ENCODE data around the gene CCL20.
"Not testable (repeated sequence)": the region's sequence is repeated elsewhere in the genome, so short reads cannot be mapped to it uniquely, and the experiment has no call there.

Gene CCL20

GRCh38 chr2:227796045-227796711 lies 17.5 kb upstream of the CCL20 start:
- Histone ChIP-seq H2BK12ac (ENCODE audit: low read length) (no peak overlapping the region), H3K36me3 (ENCODE audit: control insufficient read depth in 1 of 2, insufficient read depth in 2 of 2, low read length in 2 of 2) (no peaks in the 10 kb centered on the region), H2BK120ac (ENCODE audit: insufficient read depth, low read length, poor library complexity) (no peak overlapping the region), H3K4me3 (ENCODE audit: low read depth, low read length) (no peak overlapping the region), H3K4me1 (ENCODE audit: control insufficient read depth in 1 of 2, insufficient read depth in 2 of 2, low read length in 2 of 2) (no peaks in the 10 kb centered on the region), H3K79me1 (ENCODE audit: low read length) (no peaks in the 10 kb centered on the region), H3K79me2 (ENCODE audit: control insufficient read depth, insufficient read depth, low read length, poor library complexity) (no peaks in the 10 kb centered on the region), H3K14ac (ENCODE audit: low read length) (no peak overlapping the region), H2AFZ (ENCODE audit: insufficient read depth, low read length, poor library complexity) (no peak overlapping the region), H3K23ac (ENCODE audit: low read length) (no peak overlapping the region), H3K18ac (ENCODE audit: low read length) (no peak overlapping the region), H2BK5ac (ENCODE audit: low read depth, low read length, poor library complexity) (no peak overlapping the region), H3K4me2 (ENCODE audit: low read length) (no peak overlapping the region), H2AK5ac (ENCODE audit: low read length) (no peak overlapping the region), H3K9ac (ENCODE audit: low read length) (no peak overlapping the region), H3K9me3 (ENCODE audit: insufficient read depth, low read depth, low read length) (no peaks in the 10 kb centered on the region), H3K27me3 (ENCODE audit: insufficient read depth, low read length) (no peaks in the 10 kb centered on the region), H4K91ac (ENCODE audit: low read depth, low read length) (no peak overlapping the region), H4K12ac (ENCODE audit: low read depth, low read length) (no peak overlapping the region), H3K27ac (ENCODE audit: low read depth, low read length) (no peak overlapping the region), H3K4ac (ENCODE audit: low read depth, low read length) (no peak overlapping the region), H4K8ac (ENCODE audit: low read depth, low read length) (no peak overlapping the region)
- peak; percentile 70 to 91 for DNase-seq
- WGBS (ENCODE audit: extremely low coverage, insufficient coverage, insufficient read length) = no CpG with 5 or more reads among the region's 12 CpGs

- not testable (repeated sequence) for H3K18ac ChIP-seq (ENCODE audit: low read length); H3K23ac ChIP-seq (ENCODE audit: low read length); H4K12ac ChIP-seq (ENCODE audit: low read depth, low read length); H3K9ac ChIP-seq (ENCODE audit: low read length); H3K27me3 ChIP-seq (ENCODE audit: insufficient read depth, low read length); H2AK5ac ChIP-seq (ENCODE audit: low read length); DNase-seq; H2BK12ac ChIP-seq (ENCODE audit: low read length); H2BK5ac ChIP-seq (ENCODE audit: low read depth, low read length, poor library complexity); H3K4ac ChIP-seq (ENCODE audit: low read depth, low read length); H3K79me2 ChIP-seq (ENCODE audit: control insufficient read depth, insufficient read depth, low read length, poor library complexity); H3K14ac ChIP-seq (ENCODE audit: low read length); H4K8ac ChIP-seq (ENCODE audit: low read depth, low read length); H3K4me2 ChIP-seq (ENCODE audit: low read length); H4K91ac ChIP-seq (ENCODE audit: low read depth, low read length); H3K27ac ChIP-seq (ENCODE audit: low read depth, low read length); H2AFZ ChIP-seq (ENCODE audit: insufficient read depth, low read length, poor library complexity); H2BK120ac ChIP-seq (ENCODE audit: insufficient read depth, low read length, poor library complexity); H3K4me3 ChIP-seq (ENCODE audit: low read depth, low read length); H3K4me1 ChIP-seq (ENCODE audit: control insufficient read depth in 1 of 2, insufficient read depth in 2 of 2, low read length in 2 of 2); H3K36me3 ChIP-seq (ENCODE audit: control insufficient read depth in 1 of 2, insufficient read depth in 2 of 2, low read length in 2 of 2); H3K9me3 ChIP-seq (ENCODE audit: insufficient read depth, low read depth, low read length); H3K79me1 ChIP-seq (ENCODE audit: low read length)
- WGBS (ENCODE audit: extremely low coverage, insufficient coverage, insufficient read length) = no CpG with 5 or more reads among the region's 5 CpGs
These were observed 16.9 kb upstream of the CCL20 start for GRCh38 chr2:227796768-227797167.

GRCh38 chr2:227799202-227799601 lies 14.4 kb upstream of the CCL20 start:
- no peak overlapping the region for H2BK120ac ChIP-seq (ENCODE audit: insufficient read depth, low read length, poor library complexity)
- no peak overlapping the region for H4K8ac ChIP-seq (ENCODE audit: low read depth, low read length)
- H2BK12ac ChIP-seq (ENCODE audit: low read length) = no peak overlapping the region
- peaks cover 3% of the 10 kb centered on the region in 2 experiments for H3K4me1 ChIP-seq (ENCODE audit: control insufficient read depth in 1 of 2, insufficient read depth in 2 of 2, low read length in 2 of 2)
- H2BK5ac ChIP-seq (ENCODE audit: low read depth, low read length, poor library complexity) = no peak overlapping the region
- no peak overlapping the region for H3K9ac ChIP-seq (ENCODE audit: low read length)
- H3K18ac ChIP-seq (ENCODE audit: low read length) = no peak overlapping the region
- no peaks in the 10 kb centered on the region for H3K36me3 ChIP-seq (ENCODE audit: control insufficient read depth in 1 of 2, insufficient read depth in 2 of 2, low read length in 2 of 2)
- H3K23ac ChIP-seq (ENCODE audit: low read length) = no peak overlapping the region
- no peak overlapping the region for H4K91ac ChIP-seq (ENCODE audit: low read depth, low read length)
- H2AK5ac ChIP-seq (ENCODE audit: low read length) = no peak overlapping the region
- H3K9me3 ChIP-seq (ENCODE audit: insufficient read depth, low read depth, low read length) = no peaks in the 10 kb centered on the region
- no peak for DNase-seq
- peaks cover 3% of the 10 kb centered on the region for H3K79me1 ChIP-seq (ENCODE audit: low read length)
- no peak overlapping the region for H3K27ac ChIP-seq (ENCODE audit: low read depth, low read length)
- no peak overlapping the region for H3K4me2 ChIP-seq (ENCODE audit: low read length)
- H3K27me3 ChIP-seq (ENCODE audit: insufficient read depth, low read length) = no peaks in the 10 kb centered on the region
- H3K14ac ChIP-seq (ENCODE audit: low read length) = no peak overlapping the region
- H3K4me3 ChIP-seq (ENCODE audit: low read depth, low read length) = no peak overlapping the region
- no peak overlapping the region for H2AFZ ChIP-seq (ENCODE audit: insufficient read depth, low read length, poor library complexity)
- no peaks in the 10 kb centered on the region for H3K79me2 ChIP-seq (ENCODE audit: control insufficient read depth, insufficient read depth, low read length, poor library complexity)
- WGBS (ENCODE audit: extremely low coverage, insufficient coverage, insufficient read length) = no CpG with 5 or more reads among the region's 3 CpGs
- H3K4ac ChIP-seq (ENCODE audit: low read depth, low read length) = no peak overlapping the region
- no peak overlapping the region for H4K12ac ChIP-seq (ENCODE audit: low read depth, low read length)

GRCh38 chr2:227802882-227803281 lies 10.8 kb upstream of the CCL20 start:
- Histone ChIP-seq H3K23ac (ENCODE audit: low read length) (no peak overlapping the region), H3K4me2 (ENCODE audit: low read length) (no peak overlapping the region), H3K27me3 (ENCODE audit: insufficient read depth, low read length) (no peaks in the 10 kb centered on the region), H3K9ac (ENCODE audit: low read length) (no peak overlapping the region), H3K14ac (ENCODE audit: low read length) (no peak overlapping the region), H3K79me1 (ENCODE audit: low read length) (peaks cover 5% of the 10 kb centered on the region), H3K4me1 (ENCODE audit: control insufficient read depth in 1 of 2, insufficient read depth in 2 of 2, low read length in 2 of 2) (peaks cover 3 to 7% of the 10 kb centered on the region in 2 experiments), H3K18ac (ENCODE audit: low read length) (no peak overlapping the region), H3K36me3 (ENCODE audit: control insufficient read depth in 1 of 2, insufficient read depth in 2 of 2, low read length in 2 of 2) (no peaks in the 10 kb centered on the region), H3K9me3 (ENCODE audit: insufficient read depth, low read depth, low read length) (no peaks in the 10 kb centered on the region), H2BK5ac (ENCODE audit: low read depth, low read length, poor library complexity) (no peak overlapping the region), H3K4me3 (ENCODE audit: low read depth, low read length) (no peak overlapping the region), H2AFZ (ENCODE audit: insufficient read depth, low read length, poor library complexity) (no peak overlapping the region), H4K12ac (ENCODE audit: low read depth, low read length) (no peak overlapping the region), H4K8ac (ENCODE audit: low read depth, low read length) (peak overlapping the region; percentile 47), H3K4ac (ENCODE audit: low read depth, low read length) (no peak overlapping the region), H2BK12ac (ENCODE audit: low read length) (no peak overlapping the region), H4K91ac (ENCODE audit: low read depth, low read length) (no peak overlapping the region), H2BK120ac (ENCODE audit: insufficient read depth, low read length, poor library complexity) (no peak overlapping the region), H3K79me2 (ENCODE audit: control insufficient read depth, insufficient read depth, low read length, poor library complexity) (no peaks in the 10 kb centered on the region), H2AK5ac (ENCODE audit: low read length) (peak overlapping the region; percentile 62), H3K27ac (ENCODE audit: low read depth, low read length) (no peak overlapping the region)
- peak in 1 of 2 donors; percentile 58 for DNase-seq
- WGBS (ENCODE audit: extremely low coverage, insufficient coverage, insufficient read length) = no CpG with 5 or more reads among the region's 2 CpGs

All from trophoblast cell (in vitro differentiated cells and primary cell).